ENCODE results near the gene GPRC5C.
"Not testable (repeated sequence)": the region's sequence is repeated elsewhere in the genome, so short reads cannot be mapped to it uniquely, and the experiment has no call there.

Gene GPRC5C

GRCh38 chr17:74392848-74393247 is 39.0 kb upstream of the GPRC5C start:
- Histone ChIP-seq H3K36me3 (ENCODE audit: control insufficient read depth, insufficient read depth, low read length, severe bottlenecking) (no peaks in the 10 kb centered on the region), H3K4me1 (ENCODE audit: control insufficient read depth, insufficient read depth, low read length) (peaks cover 35% of the 10 kb centered on the region), H3K9me3 (ENCODE audit: control insufficient read depth, low read length) (no peaks in the 10 kb centered on the region), H3K27me3 (replicated peaks; ENCODE audit: control insufficient read depth, insufficient read depth, low read length) (peaks cover 3% of the 10 kb centered on the region), H3K9ac (ENCODE audit: low read length) (no peak overlapping the region), H3K4me3 (ENCODE audit: low read length) (no peak overlapping the region)
- no peak for DNase-seq (ENCODE audit: low read depth)

- no peak overlapping the region for H3K4me3 ChIP-seq (ENCODE audit: low read length)
- H3K4me1 ChIP-seq (ENCODE audit: control insufficient read depth, insufficient read depth, low read length), result peaks cover 35% of the 10 kb centered on the region
- H3K9me3 ChIP-seq (ENCODE audit: control insufficient read depth, low read length), result no peaks in the 10 kb centered on the region
- H3K9ac ChIP-seq (ENCODE audit: low read length), result peak overlapping the region; percentile 5
- H3K27me3 ChIP-seq (replicated peaks; ENCODE audit: control insufficient read depth, insufficient read depth, low read length), result peaks cover 3% of the 10 kb centered on the region
- no peaks in the 10 kb centered on the region for H3K36me3 ChIP-seq (ENCODE audit: control insufficient read depth, insufficient read depth, low read length, severe bottlenecking)
- no peak for DNase-seq (ENCODE audit: low read depth)
These were observed 38.4 kb upstream of the GPRC5C start for GRCh38 chr17:74393346-74393942.

DNA sequence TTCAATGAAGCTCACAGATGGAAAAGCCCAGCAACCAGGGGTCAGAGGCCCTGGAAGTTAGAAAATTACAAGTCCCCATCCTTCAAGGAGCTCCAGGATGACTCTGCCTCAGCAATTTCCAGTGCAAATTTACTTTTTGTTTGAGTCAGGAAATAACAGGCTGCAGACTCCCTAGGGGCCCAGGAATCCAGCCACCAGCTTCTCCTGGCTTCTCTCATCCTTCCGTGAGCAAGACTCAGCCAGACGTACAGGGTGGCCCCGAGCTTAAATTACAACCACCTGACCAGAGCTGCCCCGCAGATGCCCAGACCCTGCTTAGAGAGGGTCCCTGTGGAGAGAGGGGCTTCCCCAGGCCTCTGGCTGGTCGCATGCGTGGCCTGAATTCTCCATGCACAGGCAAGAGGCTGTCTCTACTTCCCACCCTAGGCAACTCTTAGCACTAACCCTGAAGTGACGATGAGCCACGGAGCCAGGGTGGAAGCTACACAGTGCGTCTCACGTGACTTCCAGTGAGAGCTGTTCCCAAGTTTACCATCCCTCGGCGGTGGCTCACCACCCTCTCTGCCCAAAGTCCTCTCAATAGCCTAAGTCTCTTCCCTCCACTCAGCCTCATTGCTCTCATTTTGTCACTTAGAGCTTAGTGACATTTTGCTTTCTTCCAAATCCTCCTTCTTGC is 37.5 kb upstream of the GPRC5C start:
- no peaks in the 10 kb centered on the region for H3K9me3 ChIP-seq (ENCODE audit: control insufficient read depth, low read length)
- H3K4me1 ChIP-seq (ENCODE audit: control insufficient read depth, insufficient read depth, low read length), result peaks cover 35% of the 10 kb centered on the region
- peaks cover 3% of the 10 kb centered on the region for H3K27me3 ChIP-seq (replicated peaks; ENCODE audit: control insufficient read depth, insufficient read depth, low read length)
- no peak overlapping the region for H3K9ac ChIP-seq (ENCODE audit: low read length)
- DNase-seq (ENCODE audit: low read depth), result no peak
- H3K36me3 ChIP-seq (ENCODE audit: control insufficient read depth, insufficient read depth, low read length, severe bottlenecking), result no peaks in the 10 kb centered on the region
- no peak overlapping the region for H3K4me3 ChIP-seq (ENCODE audit: low read length)

DNA sequence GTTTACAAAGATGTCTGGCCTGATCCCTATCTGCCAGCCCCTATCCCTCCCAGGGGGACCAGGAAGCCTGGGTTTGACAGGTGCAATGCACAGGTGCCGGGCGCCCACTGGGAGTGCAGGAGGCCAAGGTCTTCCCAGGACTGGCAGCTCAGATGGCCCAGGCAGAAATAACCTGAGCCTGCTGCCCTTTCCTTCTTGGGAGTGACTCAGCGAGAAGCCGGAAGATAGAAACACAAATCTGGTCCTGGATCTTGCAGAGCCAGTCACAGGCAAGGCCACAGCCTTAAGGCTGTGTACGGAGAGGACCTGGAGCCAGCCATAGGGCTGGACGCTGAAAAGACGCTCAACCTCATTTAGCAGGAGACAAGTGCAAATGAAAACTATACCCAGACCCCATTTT is 36.9 kb upstream of the GPRC5C start:
- Histone ChIP-seq H3K4me1 (ENCODE audit: control insufficient read depth, insufficient read depth, low read length) (peaks cover 35% of the 10 kb centered on the region), H3K27me3 (replicated peaks; ENCODE audit: control insufficient read depth, insufficient read depth, low read length) (peaks cover 3% of the 10 kb centered on the region), H3K36me3 (ENCODE audit: control insufficient read depth, insufficient read depth, low read length, severe bottlenecking) (no peaks in the 10 kb centered on the region), H3K9ac (ENCODE audit: low read length) (no peak overlapping the region), H3K9me3 (ENCODE audit: control insufficient read depth, low read length) (no peaks in the 10 kb centered on the region), H3K4me3 (ENCODE audit: low read length) (no peak overlapping the region)
- DNase-seq (ENCODE audit: low read depth), result no peak

- Histone ChIP-seq H3K9ac (ENCODE audit: low read length) (no peak overlapping the region), H3K36me3 (ENCODE audit: control insufficient read depth, insufficient read depth, low read length, severe bottlenecking) (no peaks in the 10 kb centered on the region), H3K4me3 (ENCODE audit: low read length) (no peak overlapping the region), H3K27me3 (replicated peaks; ENCODE audit: control insufficient read depth, insufficient read depth, low read length) (peaks cover 4% of the 10 kb centered on the region), H3K9me3 (ENCODE audit: control insufficient read depth, low read length) (no peaks in the 10 kb centered on the region), H3K4me1 (ENCODE audit: control insufficient read depth, insufficient read depth, low read length) (peaks cover 27% of the 10 kb centered on the region)
- no peak for DNase-seq (ENCODE audit: low read depth)
These were observed 35.3 kb upstream of the GPRC5C start for GRCh38 chr17:74396567-74396966.

GRCh38 chr17:74402048-74402447 is 29.8 kb upstream of the GPRC5C start:
- no peak for DNase-seq (ENCODE audit: low read depth)
- Histone ChIP-seq H3K4me3 (ENCODE audit: low read length) (no peak overlapping the region), H3K4me1 (ENCODE audit: control insufficient read depth, insufficient read depth, low read length) (no peaks in the 10 kb centered on the region), H3K9ac (ENCODE audit: low read length) (no peak overlapping the region), H3K27me3 (replicated peaks; ENCODE audit: control insufficient read depth, insufficient read depth, low read length) (peaks cover 26% of the 10 kb centered on the region), H3K9me3 (ENCODE audit: control insufficient read depth, low read length) (no peaks in the 10 kb centered on the region), H3K36me3 (ENCODE audit: control insufficient read depth, insufficient read depth, low read length, severe bottlenecking) (no peaks in the 10 kb centered on the region)

- H3K36me3 ChIP-seq (ENCODE audit: control insufficient read depth, insufficient read depth, low read length, severe bottlenecking), result no peaks in the 10 kb centered on the region
- H3K9me3 ChIP-seq (ENCODE audit: control insufficient read depth, low read length), result no peaks in the 10 kb centered on the region
- H3K9ac ChIP-seq (ENCODE audit: low read length), result no peak overlapping the region
- no peaks in the 10 kb centered on the region for H3K4me1 ChIP-seq (ENCODE audit: control insufficient read depth, insufficient read depth, low read length)
- H3K27me3 ChIP-seq (replicated peaks; ENCODE audit: control insufficient read depth, insufficient read depth, low read length), result peaks cover 24% of the 10 kb centered on the region
- no peak overlapping the region for H3K4me3 ChIP-seq (ENCODE audit: low read length)
- no peak for DNase-seq (ENCODE audit: low read depth)
These were observed 28.3 kb upstream of the GPRC5C start for GRCh38 chr17:74403512-74404137.

DNA sequence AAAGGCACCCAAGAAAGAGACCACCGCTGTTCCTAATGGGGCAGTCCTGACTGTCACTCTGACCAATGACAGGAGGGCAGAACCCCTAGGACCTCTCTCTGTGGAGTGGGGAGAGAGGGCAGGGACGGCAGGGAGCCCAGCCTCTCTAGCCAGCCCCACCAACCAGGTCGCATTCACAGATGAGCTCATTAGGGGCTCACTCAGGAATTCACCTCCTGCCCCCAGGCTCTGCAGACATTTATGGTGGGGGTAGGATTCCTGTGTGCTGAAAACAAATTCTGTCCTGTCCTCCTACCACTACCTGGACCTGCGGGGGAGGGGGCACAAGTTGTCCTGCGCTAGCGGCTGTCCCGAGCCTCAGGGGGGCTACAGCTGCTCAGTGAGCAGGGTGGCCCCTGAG is 27.7 kb upstream of the GPRC5C start:
- DNase-seq (ENCODE audit: low read depth), result no peak

GRCh38 chr17:74404789-74405188 is 27.1 kb upstream of the GPRC5C start:
- peaks cover 24% of the 10 kb centered on the region for H3K27me3 ChIP-seq (replicated peaks; ENCODE audit: control insufficient read depth, insufficient read depth, low read length)
- DNase-seq (ENCODE audit: low read depth), result no peak
- H3K9me3 ChIP-seq (ENCODE audit: control insufficient read depth, low read length), result no peaks in the 10 kb centered on the region
- no peaks in the 10 kb centered on the region for H3K4me1 ChIP-seq (ENCODE audit: control insufficient read depth, insufficient read depth, low read length)
- no peak overlapping the region for H3K4me3 ChIP-seq (ENCODE audit: low read length)
- H3K36me3 ChIP-seq (ENCODE audit: control insufficient read depth, insufficient read depth, low read length, severe bottlenecking), result no peaks in the 10 kb centered on the region
- H3K9ac ChIP-seq (ENCODE audit: low read length), result no peak overlapping the region

More for the DNA sequence above, 27.7 kb upstream of the GPRC5C start:
- H3K4me3 ChIP-seq (ENCODE audit: low read length), result no peak overlapping the region
- peaks cover 24% of the 10 kb centered on the region for H3K27me3 ChIP-seq (replicated peaks; ENCODE audit: control insufficient read depth, insufficient read depth, low read length)
- no peaks in the 10 kb centered on the region for H3K36me3 ChIP-seq (ENCODE audit: control insufficient read depth, insufficient read depth, low read length, severe bottlenecking)
- no peaks in the 10 kb centered on the region for H3K9me3 ChIP-seq (ENCODE audit: control insufficient read depth, low read length)
- no peak overlapping the region for H3K9ac ChIP-seq (ENCODE audit: low read length)
- H3K4me1 ChIP-seq (ENCODE audit: control insufficient read depth, insufficient read depth, low read length), result no peaks in the 10 kb centered on the region

DNA sequence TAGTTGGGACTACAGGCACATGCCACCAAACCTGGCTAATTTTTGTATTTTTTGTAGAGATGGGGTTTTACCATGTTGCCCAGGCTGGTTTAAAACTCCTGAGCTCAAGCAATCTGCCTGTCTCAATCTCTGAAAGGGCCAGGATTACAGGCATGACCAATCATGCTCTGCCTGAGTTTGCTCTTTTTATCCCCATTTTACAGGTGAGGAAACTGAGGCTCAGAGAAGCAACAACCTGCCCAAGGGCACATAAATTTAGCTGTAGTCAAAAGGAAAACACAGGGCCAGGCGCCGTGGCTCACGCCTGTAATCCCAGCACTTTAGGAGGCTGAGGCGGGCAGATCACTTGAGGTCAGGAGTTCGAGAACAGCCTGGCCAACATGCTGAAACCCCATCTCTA is 26.6 kb upstream of the GPRC5C start:
- H3K4me3 ChIP-seq (ENCODE audit: low read length); H3K9me3 ChIP-seq (ENCODE audit: control insufficient read depth, low read length); H3K9ac ChIP-seq (ENCODE audit: low read length); DNase-seq (ENCODE audit: low read depth); H3K36me3 ChIP-seq (ENCODE audit: control insufficient read depth, insufficient read depth, low read length, severe bottlenecking); H3K4me1 ChIP-seq (ENCODE audit: control insufficient read depth, insufficient read depth, low read length): not testable (repeated sequence)
- H3K27me3 ChIP-seq (replicated peaks; ENCODE audit: control insufficient read depth, insufficient read depth, low read length), result peaks cover 24% of the 10 kb centered on the region

DNA sequence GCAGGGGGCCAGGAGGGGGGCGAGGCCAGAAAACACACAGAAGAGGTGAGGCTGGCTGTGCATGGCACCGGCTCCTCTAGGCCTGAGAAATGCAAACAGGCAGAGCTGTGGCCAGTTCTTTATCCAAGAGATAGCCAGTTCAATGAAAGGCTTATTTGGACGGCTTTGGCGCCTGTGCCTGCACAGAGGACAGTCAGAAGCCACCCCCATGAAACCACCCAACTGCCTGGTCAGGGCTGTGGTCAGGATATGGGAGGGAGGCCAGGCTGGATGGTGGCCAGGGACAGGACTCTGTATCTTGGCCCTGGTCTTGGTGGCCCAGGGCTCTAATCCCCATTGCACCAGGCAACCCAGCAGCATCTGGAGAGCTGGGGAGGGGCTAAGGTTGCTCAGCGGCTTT is 24.5 kb upstream of the GPRC5C start:
- Histone ChIP-seq H3K9ac (ENCODE audit: low read length) (no peak overlapping the region), H3K4me1 (ENCODE audit: control insufficient read depth, insufficient read depth, low read length) (no peaks in the 10 kb centered on the region), H3K9me3 (ENCODE audit: control insufficient read depth, low read length) (no peaks in the 10 kb centered on the region), H3K4me3 (ENCODE audit: low read length) (no peak overlapping the region), H3K36me3 (ENCODE audit: control insufficient read depth, insufficient read depth, low read length, severe bottlenecking) (no peaks in the 10 kb centered on the region), H3K27me3 (replicated peaks; ENCODE audit: control insufficient read depth, insufficient read depth, low read length) (peaks cover 30% of the 10 kb centered on the region)
- DNase-seq (ENCODE audit: low read depth), result no peak
